ENCODE measurements around the gene LPCAT2.

The LPCAT2 gene

GRCh38 chr16:55505333-55506015 lies 3.4 kb upstream of the LPCAT2 start:
- DNase-seq, result no peak

- no peak for DNase-seq
Measured at GRCh38 chr16:55506083-55506482, 2.8 kb upstream of the LPCAT2 start.

- DNase-seq, result no peak
Measured at GRCh38 chr16:55506708-55507107, 2.2 kb upstream of the LPCAT2 start.

GRCh38 chr16:55508271-55508921 lies 476 bp upstream of the LPCAT2 start:
- no peak for DNase-seq

GRCh38 chr16:55510185-55510805 lies 1.4 kb downstream of the LPCAT2 start:
- no peak for DNase-seq

GRCh38 chr16:55512941-55513340 lies 4.1 kb downstream of the LPCAT2 start:
- no peak for DNase-seq

GRCh38 chr16:55513616-55514015 lies 4.7 kb downstream of the LPCAT2 start:
- no peak for DNase-seq

- DNase-seq, result no peak
Measured at GRCh38 chr16:55515111-55515510, 6.2 kb downstream of the LPCAT2 start.

- no peak for DNase-seq
Measured at GRCh38 chr16:55521792-55522191, 12.9 kb downstream of the LPCAT2 start.

GRCh38 chr16:55526441-55526840 lies 17.6 kb downstream of the LPCAT2 start:
- no peak for DNase-seq

GRCh38 chr16:55527885-55528284 lies 19.0 kb downstream of the LPCAT2 start:
- no peak for DNase-seq

- DNase-seq, result no peak
Measured at GRCh38 chr16:55529018-55529417, 20.1 kb downstream of the LPCAT2 start.

GRCh38 chr16:55530316-55530856 lies 21.5 kb downstream of the LPCAT2 start:
- no peak for DNase-seq

- no peak for DNase-seq
Measured at GRCh38 chr16:55532227-55532626, 23.4 kb downstream of the LPCAT2 start.

GRCh38 chr16:55534756-55535155 lies 25.9 kb downstream of the LPCAT2 start:
- no peak for DNase-seq

- DNase-seq, result no peak
Measured at GRCh38 chr16:55539049-55539448, 30.2 kb downstream of the LPCAT2 start.

GRCh38 chr16:55539488-55539887 lies 30.6 kb downstream of the LPCAT2 start:
- DNase-seq, result no peak

- DNase-seq, result no peak
Measured at GRCh38 chr16:55540221-55540620, 31.3 kb downstream of the LPCAT2 start.

- DNase-seq, result no peak
Measured at GRCh38 chr16:55542459-55543082, 33.7 kb downstream of the LPCAT2 start.

- DNase-seq, result no peak
Measured at GRCh38 chr16:55543472-55543871, 34.6 kb downstream of the LPCAT2 start.

- DNase-seq, result no peak
Measured at GRCh38 chr16:55552621-55553020, 43.7 kb downstream of the LPCAT2 start.

GRCh38 chr16:55555436-55555835 lies 46.6 kb downstream of the LPCAT2 start:
- no peak for DNase-seq

- DNase-seq, result no peak
Measured at GRCh38 chr16:55557186-55557585, 48.3 kb downstream of the LPCAT2 start.

- no peak for DNase-seq
Measured at GRCh38 chr16:55559233-55559632, 50.4 kb downstream of the LPCAT2 start.
